H1 (cell line): Measurements from ENCODE around the gene AGBL1. TPM values are rescaled to one million over a fixed set of nuclear protein-coding genes. Genes with fewer than 3 reads are reported as not detected.

Source experiments
- CTCF ChIA-PET: fragments of 300-600 bp; sonication (Branson Sonifier 250); formaldehyde crosslinking; loops from one replicate; lab custom pipeline; 2021; ENCODE audit not compliant: partially characterized antibody; lab: Charles Lee
- POLR2A ChIA-PET: fragments of 300-600 bp; sonication (Branson Sonifier 250); formaldehyde crosslinking; loops from one replicate; lab custom pipeline; 2021; ENCODE audit warnings: inconsistent platforms; ENCODE audit not compliant: partially characterized antibody; lab: Charles Lee
- DNase-seq, 2 experiments: peaks; one replicate each; pipeline versions ENCODE4 v3.0.0 to v3.0.0-alpha.2; 2010 to 2022; ENCODE audit warnings: low spot score in 2 of 2, low read depth in 1 of 2, mixed read lengths in 1 of 2
- FAIRE-seq: peaks from 2 replicates; lab custom pipeline; 2011; peaks lifted over from hg19 to GRCh38; lab: Jason Lieb, UNC
- H2AFZ ChIP-seq: 2 replicates; pipeline ENCODE4 v1.8.1; 2012; ENCODE audit warnings: low read length, inconsistent platforms
- H2AK5ac ChIP-seq: 2 replicates; pipeline ENCODE4 v1.6.1; 2013; ENCODE audit warnings: low read depth, low read length
- H2BK120ac ChIP-seq: replicated peaks from 2 replicates; pipeline ENCODE3; 2013; ENCODE audit warnings: low read depth, low read length, inconsistent platforms
- H2BK12ac ChIP-seq: 2 replicates; pipeline ENCODE4 v1.6.1; 2013; ENCODE audit warnings: low read depth, low read length
- H2BK15ac ChIP-seq: 2 replicates; pipeline ENCODE4 v1.6.1; 2013; ENCODE audit warnings: low read length
- H2BK20ac ChIP-seq: 2 replicates; pipeline ENCODE4 v1.6.1; 2013; ENCODE audit warnings: low read length
- H2BK5ac ChIP-seq: 2 replicates; pipeline ENCODE4 v1.6.1; 2013; ENCODE audit warnings: low read depth, low read length
- H3K14ac ChIP-seq: 2 replicates; pipeline ENCODE4 v1.6.1; 2013; ENCODE audit warnings: inconsistent platforms; ENCODE audit not compliant: insufficient read length
- H3K18ac ChIP-seq: 2 replicates; pipeline ENCODE4 v1.6.1; 2013; ENCODE audit warnings: low read length; ENCODE audit errors: extremely low read depth
- H3K23ac ChIP-seq: 2 replicates; pipeline ENCODE4 v1.6.1; 2013; ENCODE audit warnings: inconsistent platforms; ENCODE audit not compliant: insufficient read length
- H3K23me2 ChIP-seq: 2 replicates; pipeline ENCODE4 v1.6.1; 2013; ENCODE audit warnings: low read depth, low read length
- H3K27ac ChIP-seq: 2 replicates; pipeline ENCODE4 v1.6.1; 2011; ENCODE audit warnings: low read depth, low read length, inconsistent platforms
- H3K27me3 ChIP-seq, 4 experiments: replicated peaks in 1 of 4; 1 replicate in 1 of 4; 2 replicates in 3 of 4; pipeline versions ENCODE4 v1.6.1 to v1.8.1; 2011 to 2013; ENCODE audit warnings: low read length in 3 of 4, mild to moderate bottlenecking in 3 of 4, inconsistent platforms in 2 of 4, mixed read lengths in 2 of 4, moderate library complexity in 1 of 4; ENCODE audit not compliant: control insufficient read depth in 3 of 4, insufficient read depth in 3 of 4; ENCODE audit errors: extremely low read depth in 1 of 4
- H3K36me3 ChIP-seq, 4 experiments: 2 replicates each; pipeline versions ENCODE4 v1.6.1 to v1.8.1; 2011 to 2013; ENCODE audit warnings: mild to moderate bottlenecking in 4 of 4, low read length in 3 of 4, moderate library complexity in 2 of 4, control low read depth in 1 of 4, inconsistent platforms in 1 of 4; ENCODE audit not compliant: insufficient read depth in 4 of 4, control insufficient read depth in 2 of 4
- H3K4ac ChIP-seq: replicated peaks from 2 replicates; pipeline ENCODE3; 2013; ENCODE audit warnings: low read length, low read depth, mixed read lengths, inconsistent platforms; ENCODE audit not compliant: insufficient read length
- H3K4me1 ChIP-seq, 4 experiments: replicated peaks in 1 of 4; 1 replicate in 1 of 4; 2 replicates in 3 of 4; pipeline versions ENCODE4 v1.6.1 to v1.8.1; 2011 to 2013; ENCODE audit warnings: low read length in 3 of 4, inconsistent platforms in 2 of 4, mixed read lengths in 1 of 4; ENCODE audit not compliant: insufficient read depth in 4 of 4, control insufficient read depth in 3 of 4
- H3K4me2 ChIP-seq, 2 experiments: 2 replicates each; pipeline versions ENCODE4 v1.6.1 to v1.8.1; 2011 to 2013; ENCODE audit warnings: low read depth in 2 of 2, low read length in 2 of 2, control low read depth in 1 of 2, inconsistent platforms in 1 of 2, mild to moderate bottlenecking in 1 of 2; ENCODE audit not compliant: insufficient read depth in 1 of 2
- H3K4me3 ChIP-seq, 4 experiments: fragments of 200-600, 300-600 bp in 1 of 4; sonication (generic), shearing (Covaris generic), sonication (Bioruptor Twin) in 1 of 4; 2 replicates each; pipeline versions ENCODE4 v1.5.1 to v1.8.1; 2011 to 2016; ENCODE audit warnings: low read length in 4 of 4, low read depth in 3 of 4, control low read depth in 2 of 4, inconsistent platforms in 2 of 4, mild to moderate bottlenecking in 2 of 4, mixed read lengths in 1 of 4, moderate library complexity in 1 of 4; ENCODE audit not compliant: insufficient read depth in 2 of 4; ENCODE audit errors: extremely low read depth in 1 of 4
- H3K56ac ChIP-seq: replicated peaks from 2 replicates; pipeline ENCODE3; 2013; ENCODE audit warnings: low read depth, mild to moderate bottlenecking, mixed read lengths, low read length, inconsistent platforms; ENCODE audit not compliant: insufficient read length
- H3K79me1 ChIP-seq: 2 replicates; pipeline ENCODE4 v1.6.1; 2013; ENCODE audit warnings: low read depth, low read length, control low read depth
- H3K79me2 ChIP-seq, 2 experiments: 2 replicates each; pipeline versions ENCODE4 v1.6.1 to v1.8.1; 2012 to 2013; ENCODE audit warnings: low read length in 2 of 2, mild to moderate bottlenecking in 2 of 2, inconsistent platforms in 1 of 2; ENCODE audit not compliant: insufficient read depth in 2 of 2, control insufficient read depth in 1 of 2
- H3K9ac ChIP-seq, 4 experiments: replicated peaks in 1 of 4; 1 replicate in 1 of 4; 2 replicates in 3 of 4; pipeline versions ENCODE4 v1.6.1 to v1.8.1; 2011 to 2013; ENCODE audit warnings: low read depth in 3 of 4, low read length in 3 of 4, control low read depth in 2 of 4, mild to moderate bottlenecking in 2 of 4, moderate library complexity in 2 of 4, inconsistent platforms in 1 of 4; ENCODE audit errors: extremely low read depth in 1 of 4
- H3K9me3 ChIP-seq, 2 experiments: 2 replicates each; pipeline versions ENCODE4 v1.6.1 to v1.8.1; 2012 to 2013; ENCODE audit warnings: mild to moderate bottlenecking in 2 of 2, moderate library complexity in 2 of 2, control low read depth in 1 of 2, inconsistent platforms in 1 of 2, low read depth in 1 of 2, low read length in 1 of 2, mixed read lengths in 1 of 2; ENCODE audit not compliant: insufficient read depth in 2 of 2
- H4K20me1 ChIP-seq, 2 experiments: replicated peaks in 1 of 2; 2 replicates each; pipeline versions ENCODE3 to v1.8.1; 2011 to 2013; ENCODE audit warnings: inconsistent platforms in 2 of 2, low read length in 2 of 2, mild to moderate bottlenecking in 1 of 2; ENCODE audit not compliant: insufficient read depth in 2 of 2, control insufficient read depth in 1 of 2
- H4K5ac ChIP-seq: 2 replicates; pipeline ENCODE4 v1.6.1; 2013; ENCODE audit warnings: low read length, low read depth, mixed read lengths, inconsistent platforms; ENCODE audit not compliant: insufficient read length
- H4K8ac ChIP-seq: 2 replicates; pipeline ENCODE4 v1.8.0; 2013; ENCODE audit warnings: mild to moderate bottlenecking, moderate library complexity, low read length, inconsistent platforms; ENCODE audit not compliant: insufficient read depth; ENCODE audit errors: extremely low read depth
- H4K91ac ChIP-seq: replicated peaks from 2 replicates; pipeline ENCODE3; 2013; ENCODE audit warnings: low read length, mixed read lengths, inconsistent platforms; ENCODE audit not compliant: insufficient read length
- ATF3 ChIP-seq: IDR thresholded peaks from 2 replicates; pipeline ENCODE4 v1.6.1; 2011; ENCODE audit warnings: low read depth, mild to moderate bottlenecking, low read length; ENCODE audit not compliant: insufficient read depth
- CBX5 ChIP-seq: fragments of 300-800, 300-1000 bp; sonication (generic); IDR thresholded peaks from 2 replicates; pipeline ENCODE4 v1.7.1; 2016; ENCODE audit warnings: antibody characterized with exemption, low read length, low read depth
- CHD1 ChIP-seq: IDR thresholded peaks from 2 replicates; pipeline ENCODE4 v1.6.1; 2012; ENCODE audit warnings: low read depth, low read length, improper control_type of control experiment
- EP300 ChIP-seq, 2 experiments: IDR thresholded peaks; 1 replicate in 1 of 2; 2 replicates in 1 of 2; pipeline ENCODE4 v1.6.1; 2011 to 2012; ENCODE audit warnings: low read depth in 2 of 2, low read length in 2 of 2, mild to moderate bottlenecking in 2 of 2, borderline replicate concordance in 1 of 2, inconsistent platforms in 1 of 2, moderate library complexity in 1 of 2
- HDAC2 ChIP-seq, 2 experiments: fragments of 300-600 bp in 1 of 2; sonication (generic) in 1 of 2; IDR thresholded peaks; 2 replicates each; pipeline ENCODE4 v1.6.1; 2011 to 2012; ENCODE audit warnings: low read depth in 2 of 2, low read length in 2 of 2, mild to moderate bottlenecking in 2 of 2, moderate library complexity in 2 of 2, borderline replicate concordance in 1 of 2, inconsistent platforms in 1 of 2
- JUND ChIP-seq: IDR thresholded peaks from 2 replicates; pipeline ENCODE4 v1.6.1; 2011; ENCODE audit warnings: mild to moderate bottlenecking, improper control_type of control experiment, low read length
- WGBS, 2 experiments: shearing (Covaris generic) in 1 of 2; methylation state at CpG; one replicate each; pipeline versions ENCODE4 v1.1.6 to v1.1.7; 2013 to 2015; ENCODE audit warnings: low lambda C conversion rate in 2 of 2, mixed read lengths in 2 of 2, inconsistent platforms in 1 of 2, low coverage in 1 of 2, missing lambda C conversion rate in 1 of 2; ENCODE audit not compliant: insufficient replicate concordance in 2 of 2, insufficient coverage in 1 of 2, insufficient read length in 1 of 2; ENCODE audit errors: extremely low coverage in 1 of 2, missing lambda C conversion rate in 1 of 2; 5-methylcytosine and 5-hydroxymethylcytosine counted together
- polyA plus RNA-seq, 7 experiments: library from polyadenylated mRNA; depleted of rRNA in 3 of 7; stranded (reverse) in 5 of 7; unstranded in 2 of 7; fragments of >200 nt in 5 of 7; fragments of 200-250 nt in 2 of 7; gene quantifications; 1 replicate in 5 of 7; 2 replicates in 1 of 7; 4 replicates in 1 of 7; pipeline versions ENCODE4 v1.2.1 to v1.2.3, GENCODE V29; 2011 to 2013; ENCODE audit warnings: missing spikeins in 2 of 7, mixed read lengths in 2 of 7
- total RNA-seq: library from RNA; stranded (reverse); fragmentation: NEBNext Ultra II Directional; extraction: Animal tissue kit (Norgen Biotek cat#: 25700); gene quantifications from 2 replicates; pipeline ENCODE4 v1.2.1, GENCODE V29; 2021

Gene AGBL1
- total and polyA plus RNA-seq, 2 of the 8 experiments (the other 6 are each of a cell fraction or from before 2014, with no cell fraction given): not detected

GRCh38 chr15:86408261-86408660 lies 328.6 kb downstream of the AGBL1 start:
- Histone ChIP-seq H3K9me3 (no peaks in the 10 kb centered on the region), H3K9ac (no peak overlapping the region), H3K4me3 (no peak overlapping the region), H4K91ac (no peak overlapping the region), H4K20me1 (no peaks in the 10 kb centered on the region), H3K23me2 (no peaks in the 10 kb centered on the region), H3K4me1 (peaks cover 0 to 2% (median 2%) of the 10 kb centered on the region in 4 experiments; a peak in 1 of 7 replicates), H3K14ac (no peak overlapping the region), H2BK15ac (no peak overlapping the region), H2BK20ac (no peak overlapping the region), H3K36me3 (no peaks in the 10 kb centered on the region), H4K8ac (no peak overlapping the region), H2BK12ac (no peak overlapping the region), H2BK120ac (no peak overlapping the region), H3K23ac (no peak overlapping the region), H3K79me1 (no peaks in the 10 kb centered on the region), H3K27me3 (no peaks in the 10 kb centered on the region), H3K56ac (no peak overlapping the region), H2AK5ac (no peak overlapping the region), H3K4me2 (no peak overlapping the region), H3K4ac (no peak overlapping the region), H2AFZ (peak overlapping the region; percentile 49; the same call in 1 of the 2 replicates), H4K5ac (no peak overlapping the region), H3K79me2 (no peaks in the 10 kb centered on the region), H3K27ac (no peak overlapping the region), H3K18ac (no peak overlapping the region), H2BK5ac (no peak overlapping the region)
- CTCF ChIA-PET: no interaction called here
- FAIRE-seq: no peak
- POLR2A ChIA-PET: no interaction called here
- no peak for TF ChIP-seq CHD1
- no peak for TF ChIP-seq CBX5
- TF ChIP-seq JUND: no peak
- TF ChIP-seq EP300 (IDR thresholded peaks at IDR 0.05; ENCODE audit: borderline replicate concordance in 1 of 2, low read depth in 2 of 2, low read length in 2 of 2): no peak
- no peak for TF ChIP-seq ATF3
- TF ChIP-seq HDAC2 (IDR thresholded peaks at IDR 0.05; ENCODE audit: borderline replicate concordance in 1 of 2, low read depth in 2 of 2, low read length in 2 of 2): no peak
- no peak for DNase-seq
- 100% methylated on average over 3 of the region's 3 CpGs; no CpG with 5 or more reads in 1 of the 2 experiments for WGBS, 2 experiments
